AG08395 (cell line): ENCODE measurements around the gene PPM1K.
A peak's percentile ranks its signal among the peaks of the same experiment; 100 is the strongest.
"Not testable (repeated sequence)": the region's sequence is repeated elsewhere in the genome, so short reads cannot be mapped to it uniquely, and the experiment has no call there.

Source experiments
- DNase-seq: peaks from one replicate; pipeline ENCODE4 v3.0.0; 2012; ENCODE audit warnings: mixed read lengths, low spot score

The PPM1K gene

GRCh38 chr4:88284439-88285234, at the start of gene PPM1K:
TSS of gene PPM1K (minus strand) at chr4:88284561. CDS start at chr4:88278583, 5,978 bp downstream.
- peak; percentile 98 for DNase-seq

DNA sequence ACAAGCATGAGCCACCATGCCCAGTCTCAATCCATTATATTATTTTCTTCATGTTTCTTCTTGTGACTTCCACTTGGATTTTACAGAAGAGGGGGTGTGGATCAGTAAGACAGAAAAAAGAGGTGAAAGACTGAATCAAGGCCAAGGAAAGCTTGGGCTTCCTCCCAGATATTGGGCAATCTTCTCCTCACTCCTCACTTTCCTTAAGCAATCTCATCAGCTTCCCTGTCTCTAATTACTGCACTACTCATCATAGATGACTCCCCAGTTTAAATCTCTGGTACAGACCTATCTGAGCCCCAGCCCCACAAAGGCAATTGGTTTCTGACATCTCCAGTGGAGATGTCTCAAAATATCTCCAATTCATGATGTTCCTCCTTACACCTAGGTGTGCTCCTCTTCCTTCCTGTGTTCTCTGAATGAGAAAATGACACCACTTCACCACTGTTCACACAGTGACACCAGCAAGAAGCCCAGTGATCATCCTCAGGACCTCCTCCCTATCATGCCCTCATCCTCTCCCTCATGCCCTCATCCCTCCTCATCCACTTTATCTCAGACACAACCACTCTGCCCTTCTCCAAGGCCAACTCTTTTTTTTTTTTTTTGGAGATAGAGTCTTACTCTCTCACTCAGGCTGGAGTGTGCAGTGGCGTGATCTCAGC, 49.5 kb upstream of the PPM1K start:
- DNase-seq = peak; percentile 14

GRCh38 chr4:88327665-88328064, 43.3 kb upstream of the PPM1K start:
- no peak for DNase-seq

GRCh38 chr4:88320780-88321373, 36.5 kb upstream of the PPM1K start:
- DNase-seq = peak; percentile 29

DNA sequence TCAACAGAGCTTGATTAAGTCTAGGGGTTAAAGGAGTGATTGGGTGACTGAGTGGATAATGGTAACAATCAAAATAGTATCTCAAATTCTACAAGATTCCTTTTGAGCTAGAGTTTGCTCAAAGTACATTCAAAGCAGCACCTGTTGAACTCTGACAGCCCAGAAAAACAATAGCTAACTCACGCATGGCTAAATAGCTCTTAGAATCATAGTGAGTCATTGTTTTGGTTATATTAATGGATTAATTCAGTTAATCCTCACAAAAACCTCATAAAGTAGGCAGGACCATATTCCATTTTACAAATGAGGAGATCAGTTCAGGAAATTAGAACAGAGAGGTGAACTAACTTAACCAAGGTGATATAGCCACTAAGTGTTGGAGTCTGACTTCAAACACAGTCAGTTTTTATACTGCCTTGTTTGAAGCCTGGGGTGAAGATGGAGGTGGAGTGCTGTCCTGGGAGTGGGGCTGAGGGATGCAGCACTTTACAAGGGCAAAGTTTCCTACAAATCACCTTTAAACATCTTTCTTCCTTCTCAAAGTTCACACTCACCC, 35.9 kb upstream of the PPM1K start:
- DNase-seq = no peak

DNA sequence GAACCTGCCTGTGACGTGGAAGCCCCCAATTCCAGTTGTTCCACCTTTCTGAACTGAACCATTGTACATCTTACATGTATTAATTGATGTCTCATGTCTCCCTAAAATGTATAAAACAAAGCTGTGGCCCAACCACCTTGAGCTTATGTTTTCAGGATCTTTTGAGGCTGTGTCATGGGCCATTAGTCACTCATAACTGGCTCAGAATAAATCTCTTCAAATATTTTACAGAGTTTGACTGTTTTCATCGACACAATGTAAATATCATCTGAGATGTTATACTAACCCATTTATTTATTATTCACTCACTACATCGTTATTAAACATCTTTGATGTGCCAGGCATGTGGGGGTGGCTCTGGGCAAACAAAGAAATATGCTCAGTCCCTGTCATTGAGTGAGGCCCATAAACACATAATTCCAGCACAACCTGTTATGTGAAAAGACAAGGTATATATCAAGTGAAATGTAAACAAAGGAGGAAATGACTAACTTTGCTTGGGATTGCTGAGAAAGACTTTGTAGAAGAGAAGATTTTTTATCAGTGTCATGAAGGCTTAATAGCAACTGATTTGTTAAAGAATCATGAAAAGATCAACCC, 34.5 kb upstream of the PPM1K start:
- no peak for DNase-seq

DNA sequence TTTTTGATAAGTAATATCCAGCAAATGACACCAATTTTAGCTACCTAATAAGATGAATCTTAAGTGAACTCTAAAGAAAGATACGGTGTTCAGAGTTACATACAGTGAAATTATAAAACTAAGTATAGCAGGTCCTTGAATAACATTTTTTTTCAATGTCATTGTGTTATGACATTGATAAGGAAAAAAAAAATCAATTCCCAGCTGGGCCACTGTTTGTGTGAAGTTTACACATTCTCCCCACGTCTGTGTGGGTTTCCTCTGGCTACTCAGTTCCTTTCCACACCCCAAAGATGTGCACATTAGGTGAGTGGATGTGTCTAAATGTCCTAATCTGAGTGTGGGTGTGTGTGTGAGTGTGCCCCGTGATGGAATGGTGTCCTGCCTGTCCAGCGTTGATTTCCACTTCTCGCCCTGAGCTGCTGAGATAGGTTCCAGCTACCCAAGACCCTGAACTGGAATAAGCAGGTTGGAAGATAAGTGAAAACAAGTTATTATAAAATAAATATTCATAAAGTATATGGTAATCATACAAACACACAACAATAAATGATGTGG, 31.2 kb upstream of the PPM1K start:
- no peak for DNase-seq

DNA sequence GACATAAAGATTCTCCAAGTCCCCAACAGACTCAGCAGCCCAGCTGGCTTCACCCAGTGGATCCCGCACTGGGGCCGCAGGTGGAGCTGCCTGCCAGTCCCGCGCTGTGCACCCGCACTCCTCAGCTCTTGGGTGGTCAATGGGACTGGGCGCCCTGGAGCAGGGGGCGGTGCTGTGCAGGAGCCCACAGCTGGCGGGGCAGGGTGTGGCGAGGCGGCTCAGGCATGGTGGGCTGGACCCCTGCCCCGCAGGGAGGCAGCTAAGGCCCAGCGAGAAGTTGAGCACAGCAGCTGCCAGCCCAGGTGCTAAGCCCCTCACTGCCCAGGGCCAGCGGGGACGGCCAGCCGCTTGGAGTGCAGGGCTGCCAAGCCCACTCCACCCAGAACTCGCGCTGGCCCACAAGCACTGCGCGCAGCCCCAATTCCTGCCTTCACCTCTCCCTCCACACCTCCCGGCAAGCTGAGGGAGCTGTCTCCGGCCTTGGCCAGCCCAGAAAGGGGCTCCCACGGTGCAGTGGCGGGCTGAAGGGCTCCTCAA, 28.8 kb upstream of the PPM1K start:
- not testable (repeated sequence) for DNase-seq

DNA sequence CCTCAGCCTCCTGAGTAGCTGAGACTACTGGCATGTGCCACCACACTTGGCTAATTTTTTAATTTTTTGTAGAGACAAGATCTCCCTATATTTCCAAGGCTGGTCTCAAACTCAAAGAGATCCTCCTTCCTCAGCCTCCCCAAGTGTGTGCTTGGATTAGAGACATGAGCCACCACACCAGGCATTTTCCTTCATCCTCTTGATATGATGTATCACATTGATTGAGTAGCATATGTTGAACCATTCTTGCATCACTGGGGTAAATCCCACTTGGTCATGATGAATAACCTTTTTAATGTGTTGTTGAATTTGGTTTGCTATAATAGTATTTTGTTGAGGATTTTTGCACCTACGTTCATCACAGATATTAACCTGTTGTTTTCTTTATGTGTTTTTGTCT, 24.2 kb upstream of the PPM1K start:
- DNase-seq = no peak

GRCh38 chr4:88297725-88298454, 13.5 kb upstream of the PPM1K start:
- DNase-seq = no peak

DNA sequence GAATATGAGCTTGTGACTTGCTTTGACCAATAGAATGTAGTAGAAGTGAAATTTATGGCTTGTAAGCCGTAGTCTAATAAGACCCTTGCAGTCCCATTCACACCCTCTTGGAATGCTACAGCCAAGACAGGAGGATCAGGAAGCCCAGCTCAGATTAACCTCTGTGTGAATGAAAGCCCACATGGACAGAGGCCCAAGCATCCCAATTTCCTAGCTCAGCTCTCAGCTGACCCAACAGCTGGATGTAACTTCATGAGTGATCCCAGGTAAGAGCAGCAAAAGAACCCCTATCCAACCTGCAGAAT, 12.8 kb upstream of the PPM1K start:
- DNase-seq = no peak

DNA sequence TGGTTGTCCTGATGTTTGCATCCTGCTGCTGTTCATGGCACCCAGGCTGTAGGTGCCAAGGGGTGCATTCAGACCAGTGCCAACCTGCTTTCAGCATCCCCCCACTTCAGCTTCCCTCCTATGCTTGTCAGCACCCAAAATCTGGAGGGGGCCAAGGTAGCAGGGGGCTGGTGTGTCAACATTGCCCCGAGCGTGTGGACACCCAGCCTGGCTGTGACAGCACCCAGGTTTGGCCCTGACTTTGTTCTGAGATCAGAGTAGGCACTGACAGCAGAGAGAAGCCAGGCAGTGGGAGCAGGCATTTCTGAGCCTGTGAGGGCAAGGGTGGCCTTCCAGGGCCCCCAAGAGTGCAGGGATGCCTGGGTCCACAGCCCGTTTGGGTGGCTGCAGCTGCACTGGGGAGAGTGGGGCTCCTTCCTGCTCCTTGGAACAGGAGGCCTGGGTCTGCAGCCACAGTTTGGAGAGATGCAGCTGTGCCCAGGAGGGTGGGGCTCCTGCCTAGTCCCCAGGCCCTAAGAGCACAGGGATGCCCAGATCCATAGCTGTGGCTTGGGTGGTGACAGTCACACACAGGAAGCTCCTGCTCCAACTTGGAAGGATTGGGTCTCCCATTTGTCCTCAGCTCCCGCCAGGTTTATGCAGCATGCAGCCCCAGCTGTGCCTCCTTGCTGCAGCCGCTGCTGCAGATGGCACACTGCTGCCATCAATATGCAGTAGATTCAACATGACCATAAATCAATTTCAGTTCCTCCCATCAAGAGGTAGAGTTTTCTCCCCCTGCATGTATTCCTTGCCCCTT, 12.3 kb upstream of the PPM1K start:
- DNase-seq = no peak

- DNase-seq = no peak
These were observed 11.3 kb upstream of the PPM1K start for GRCh38 chr4:88295656-88296055.

GRCh38 chr4:88291003-88291402, 6.6 kb upstream of the PPM1K start:
- DNase-seq = peak; percentile 10

GRCh38 chr4:88286897-88287296, 2.5 kb upstream of the PPM1K start:
- no peak for DNase-seq

GRCh38 chr4:88285235-88285653, 883 bp upstream of the PPM1K start:
- no peak for DNase-seq

- peak; percentile 40 for DNase-seq
These were observed 511 bp downstream of the PPM1K start for GRCh38 chr4:88283661-88284438.

- DNase-seq = no peak
These were observed 4.0 kb downstream of the PPM1K start for GRCh38 chr4:88280228-88280795.

GRCh38 chr4:88277711-88278225, 6.6 kb downstream of the PPM1K start:
- no peak for DNase-seq
